Endothelial cell of umbilical vein (primary cell): ENCODE measurements around the gene TSGA10IP. TPM values are rescaled to one million over a fixed set of nuclear protein-coding genes. Genes with fewer than 3 reads are reported as not detected.

ENCODE experiments used
- BruUV-seq: library from RNA; stranded (reverse); fragments of 400-500 nt; replicated peaks from 2 replicates; lab custom pipeline; 2021; lab: Mats Ljungman, UMichigan
- CTCF ChIA-PET: fragments of 300-600, 350-600 bp; sonication (Branson Sonifier 250); formaldehyde crosslinking; loops from one replicate; lab custom pipeline; 2021; ENCODE audit warnings: antibody characterized with exemption, inconsistent platforms; lab: Charles Lee
- POLR2A ChIA-PET: fragments of 300-600, 350-600 bp; sonication (Branson Sonifier 250); formaldehyde crosslinking; loops from one replicate; lab custom pipeline; 2021; ENCODE audit warnings: antibody characterized with exemption, inconsistent platforms; lab: Charles Lee
- DNase-seq: peaks from one replicate; pipeline ENCODE4 v3.0.0-alpha.2; 2011; ENCODE audit warnings: low read depth, low spot score
- FAIRE-seq: peaks from 2 replicates; lab custom pipeline; 2011; peaks lifted over from hg19 to GRCh38; lab: Jason Lieb, UNC
- H2AFZ ChIP-seq: 2 replicates; pipeline ENCODE4 v1.6.0; 2012; ENCODE audit warnings: low read depth, low read length, control low read depth, inconsistent platforms
- H3K27ac ChIP-seq: 2 replicates; pipeline ENCODE4 v1.5.1; 2011; ENCODE audit warnings: low read depth, mild to moderate bottlenecking, control low read depth, low read length, moderate library complexity; ENCODE audit not compliant: insufficient read depth
- H3K27me3 ChIP-seq, 2 experiments: 2 replicates each; pipeline versions ENCODE4 v1.6.0 to v1.6.1; 2011; ENCODE audit warnings: low read length in 2 of 2, mixed read lengths in 1 of 2; ENCODE audit not compliant: control insufficient read depth in 2 of 2, insufficient read depth in 2 of 2
- H3K36me3 ChIP-seq, 2 experiments: 2 replicates in 1 of 2; 3 replicates in 1 of 2; pipeline ENCODE4 v1.5.1; 2011; ENCODE audit warnings: low read length in 2 of 2, mild to moderate bottlenecking in 1 of 2, moderate library complexity in 1 of 2; ENCODE audit not compliant: control insufficient read depth in 2 of 2, insufficient read depth in 2 of 2; ENCODE audit errors: extremely low read depth in 1 of 2
- H3K4me1 ChIP-seq: 3 replicates; pipeline ENCODE4 v1.5.1; 2011; ENCODE audit warnings: mild to moderate bottlenecking, low read length; ENCODE audit not compliant: control insufficient read depth, insufficient read depth; ENCODE audit errors: extremely low read depth
- H3K4me2 ChIP-seq: 2 replicates; pipeline ENCODE4 v1.6.1; 2011; ENCODE audit warnings: low read length, control low read depth, mixed read lengths; ENCODE audit not compliant: insufficient read depth
- H3K4me3 ChIP-seq, 3 experiments: fragments of 200-600 bp in 1 of 3; sonication (generic), shearing (Covaris generic) in 1 of 3; replicated peaks in 1 of 3; 2 replicates each; pipeline ENCODE4 v1.5.1; 2011 to 2016; ENCODE audit warnings: control low read depth in 3 of 3, low read length in 3 of 3, mild to moderate bottlenecking in 2 of 3, inconsistent platforms in 1 of 3, low read depth in 1 of 3, moderate library complexity in 1 of 3; ENCODE audit not compliant: insufficient read depth in 1 of 3
- H3K79me2 ChIP-seq: 2 replicates; pipeline ENCODE4 v1.6.0; 2012; ENCODE audit warnings: low read length, inconsistent platforms; ENCODE audit not compliant: control insufficient read depth, insufficient read depth
- H3K9ac ChIP-seq: replicated peaks from 2 replicates; pipeline ENCODE3; 2011; ENCODE audit warnings: low read length, control low read depth; ENCODE audit not compliant: insufficient read depth; ENCODE audit errors: extremely low read depth
- H3K9me1 ChIP-seq: replicated peaks from 3 replicates; pipeline ENCODE4 v1.6.0; 2011; ENCODE audit warnings: mild to moderate bottlenecking, low read length; ENCODE audit not compliant: control insufficient read depth, insufficient read depth; ENCODE audit errors: extremely low read depth
- H3K9me3 ChIP-seq: replicated peaks from 2 replicates; pipeline ENCODE4 v1.5.1; 2012; ENCODE audit warnings: low read length, inconsistent platforms; ENCODE audit not compliant: control insufficient read depth, insufficient read depth
- H4K20me1 ChIP-seq: replicated peaks from 2 replicates; pipeline ENCODE3; 2011; ENCODE audit warnings: mild to moderate bottlenecking, low read length; ENCODE audit not compliant: control insufficient read depth, insufficient read depth; ENCODE audit errors: extremely low read depth
- MAX ChIP-seq: IDR thresholded peaks from 2 replicates; pipeline ENCODE4 v1.6.1; 2011; ENCODE audit not compliant: insufficient read depth, insufficient read length
- POLR2A ChIP-seq: IDR thresholded peaks from 2 replicates; pipeline ENCODE4 v1.6.1; 2012; ENCODE audit warnings: low read depth, mild to moderate bottlenecking, control low read depth, low read length
- POLR2AphosphoS5 ChIP-seq: IDR thresholded peaks from 2 replicates; pipeline ENCODE4 v1.6.1; 2012; ENCODE audit warnings: low read depth, mild to moderate bottlenecking, control low read depth, low read length, moderate library complexity; ENCODE audit not compliant: insufficient read depth
- dilution Hi-C: fragments of 300-500 bp; cut with MboI; formaldehyde crosslinking; loops from one replicate; pipeline ENCODE4 v1.15.0; 2019; ENCODE audit warnings: low sequenced_read_pairs; ENCODE audit not compliant: extremely low pct_ligation_motif_present
- intact Hi-C: fragments of 100-400 bp; cut with micrococcal nuclease; formaldehyde crosslinking; loops from one replicate; pipeline ENCODE4 v1.10.0; 2022
- polyA plus RNA-seq, 4 experiments: library from polyadenylated mRNA; depleted of rRNA in 3 of 4; stranded (reverse) in 3 of 4; unstranded in 1 of 4; fragments of >200 nt; gene quantifications; 2 replicates each; pipeline versions ENCODE4 v1.2.1 to v1.2.3, GENCODE V29; 2011 to 2012; ENCODE audit warnings: missing spikeins in 1 of 4
- total RNA-seq: library from RNA; stranded (reverse); gene quantifications from 2 replicates; pipeline ENCODE4 v1.2.3, GENCODE V29; 2021
- TF ChIP-seq, protein P1 (sequence below), 2 donors: IDR thresholded peaks; 1 replicate in 1 of 2; 2 replicates in 1 of 2; pipeline ENCODE4 v1.5.1; 2011; ENCODE audit warnings: low read length in 2 of 2, mild to moderate bottlenecking in 2 of 2, moderate library complexity in 2 of 2, control low read depth in 1 of 2, inconsistent platforms in 1 of 2, low read depth in 1 of 2; ENCODE audit not compliant: insufficient read depth in 1 of 2; ENCODE audit errors: extremely low read depth in 1 of 2

TSGA10IP gene
- total and polyA plus RNA-seq, 2 donors (not counting 3 experiments of a cell fraction or from before 2014, with no cell fraction given), result not detected

DNA sequence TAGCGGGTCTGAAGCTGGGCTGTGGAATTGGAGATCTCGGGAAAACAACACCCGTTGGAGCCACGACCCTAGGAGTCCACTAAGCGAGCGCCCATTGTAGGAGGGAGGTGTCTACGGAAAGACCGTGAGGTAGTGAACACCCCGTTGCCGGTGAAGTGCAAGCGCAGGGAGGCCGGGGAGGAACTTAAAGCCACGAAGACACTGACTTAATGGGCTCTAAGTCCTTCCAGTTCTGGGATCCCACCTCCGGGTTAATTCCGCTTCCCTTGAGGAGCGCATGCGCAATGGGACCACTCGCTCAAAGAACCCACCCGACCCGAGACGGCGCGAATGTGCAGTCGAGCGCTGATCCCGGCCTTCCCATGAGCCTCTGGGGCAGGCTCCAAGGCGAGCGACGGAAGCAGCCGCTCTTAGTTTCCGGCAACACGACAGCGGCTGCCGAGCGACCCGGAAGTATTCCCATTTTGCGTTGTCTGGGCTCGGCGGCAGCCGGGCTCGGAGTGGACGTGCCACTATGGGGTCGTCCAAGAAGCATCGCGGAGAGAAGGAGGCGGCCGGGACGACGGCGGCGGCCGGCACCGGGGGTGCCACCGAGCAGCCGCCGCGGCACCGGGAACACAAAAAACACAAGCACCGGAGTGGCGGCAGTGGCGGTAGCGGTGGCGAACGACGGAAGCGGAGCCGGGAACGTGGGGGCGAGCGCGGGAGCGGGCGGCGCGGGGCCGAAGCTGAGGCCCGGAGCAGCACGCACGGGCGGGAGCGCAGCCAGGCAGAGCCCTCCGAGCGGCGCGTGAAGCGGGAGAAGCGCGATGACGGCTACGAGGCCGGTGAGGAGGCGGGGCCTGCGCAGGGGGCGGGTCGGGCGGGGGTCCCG, 16.2 kb downstream of the TSGA10IP start, which contains the start of gene SART1:
Gene SART1 (plus strand): TSS at position 468 of the 874 bp plus-strand sequence. CDS start 47 bp downstream, at position 515.
- no peaks in the 10 kb centered on the region for H3K9me1 ChIP-seq
- H3K9ac ChIP-seq, result peak within 1 kb of the TSS; percentile 91
- DNase-seq (peak; percentile 99), FAIRE-seq (peak; percentile 99)
- peak within 1 kb of the TSS; percentile 79 for H2AFZ ChIP-seq
- TSS peak; percentile 96 for BruUV-seq
- ChIA-PET CTCF (interaction anchor here (1.1 to 2.2 kb wide), 3 partner anchors 10 to 77 kb away, joined by 3 to 8 read pairs (median 6); partner anchors contain the start of gene FIBP), POLR2A (interaction anchor here (1.4 kb wide), 1 partner anchor 71 kb away, joined by 3 read pairs; the partner anchor contains the start of gene CCDC85B)
- intact Hi-C loops (loop anchor here (1.0 kb wide), 4 partner anchors 41 to 102 kb away; partner anchors contain the start of genes BANF1, C11orf68, CCDC85B and DRAP1), dilution Hi-C loops (no loop called here)
- peaks cover 11% of the 10 kb centered on the region for H3K4me1 ChIP-seq
- H4K20me1 ChIP-seq, result no peaks in the 10 kb centered on the region
- H3K4me2 ChIP-seq, result peak within 1 kb of the TSS; percentile 96
- H3K27me3 ChIP-seq, result no peaks in the 10 kb centered on the region
- H3K4me3 ChIP-seq, result peak within 1 kb of the TSS; percentile 79 to 98 (median 90)
- H3K79me2 ChIP-seq, result peaks cover 28% of the 10 kb centered on the region
- H3K36me3 ChIP-seq, result peaks cover 6 to 24% of the 10 kb centered on the region in 2 experiments
- peak within 1 kb of the TSS; percentile 78 for H3K27ac ChIP-seq
- TF ChIP-seq POLR2AphosphoS5 (peak; percentile 97), POLR2A (peak; percentile 98), MAX (peak; percentile 66)
- TF ChIP-seq, protein P1, sequence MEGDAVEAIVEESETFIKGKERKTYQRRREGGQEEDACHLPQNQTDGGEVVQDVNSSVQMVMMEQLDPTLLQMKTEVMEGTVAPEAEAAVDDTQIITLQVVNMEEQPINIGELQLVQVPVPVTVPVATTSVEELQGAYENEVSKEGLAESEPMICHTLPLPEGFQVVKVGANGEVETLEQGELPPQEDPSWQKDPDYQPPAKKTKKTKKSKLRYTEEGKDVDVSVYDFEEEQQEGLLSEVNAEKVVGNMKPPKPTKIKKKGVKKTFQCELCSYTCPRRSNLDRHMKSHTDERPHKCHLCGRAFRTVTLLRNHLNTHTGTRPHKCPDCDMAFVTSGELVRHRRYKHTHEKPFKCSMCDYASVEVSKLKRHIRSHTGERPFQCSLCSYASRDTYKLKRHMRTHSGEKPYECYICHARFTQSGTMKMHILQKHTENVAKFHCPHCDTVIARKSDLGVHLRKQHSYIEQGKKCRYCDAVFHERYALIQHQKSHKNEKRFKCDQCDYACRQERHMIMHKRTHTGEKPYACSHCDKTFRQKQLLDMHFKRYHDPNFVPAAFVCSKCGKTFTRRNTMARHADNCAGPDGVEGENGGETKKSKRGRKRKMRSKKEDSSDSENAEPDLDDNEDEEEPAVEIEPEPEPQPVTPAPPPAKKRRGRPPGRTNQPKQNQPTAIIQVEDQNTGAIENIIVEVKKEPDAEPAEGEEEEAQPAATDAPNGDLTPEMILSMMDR (IDR thresholded peaks at IDR 0.05; ENCODE audit: extremely low read depth in 1 of 2, insufficient read depth in 1 of 2, low read depth in 1 of 2, low read length in 2 of 2), result no peak
- no peaks in the 10 kb centered on the region for H3K9me3 ChIP-seq
